Fibroblast of lung (primary cell): ENCODE data around the gene DHRS4. TPM values are rescaled to one million over a fixed set of nuclear protein-coding genes. Genes with fewer than 3 reads are reported as not detected.
"Not testable (repeated sequence)": the region's sequence is repeated elsewhere in the genome, so short reads cannot be mapped to it uniquely, and the experiment has no call there.

ENCODE experiments used
- DNase-seq, 2 donors: peaks; one replicate each; pipeline versions ENCODE4 v3.0.0 to v3.0.0-alpha.2; 2010; ENCODE audit warnings: low read depth in 2 of 2
- H2AFZ ChIP-seq: 2 replicates; pipeline ENCODE4 v1.5.1; 2012; ENCODE audit warnings: low read length, control low read depth, inconsistent platforms
- H3K27ac ChIP-seq: 2 replicates; pipeline ENCODE4 v1.5.1; 2011; ENCODE audit warnings: low read length, control low read depth; ENCODE audit not compliant: insufficient read depth
- H3K27me3 ChIP-seq: 2 replicates; pipeline ENCODE4 v1.5.1; 2011; ENCODE audit warnings: mild to moderate bottlenecking, low read length; ENCODE audit not compliant: control insufficient read depth, insufficient read depth
- H3K36me3 ChIP-seq: 2 replicates; pipeline ENCODE4 v1.5.1; 2011; ENCODE audit warnings: low read length; ENCODE audit not compliant: control insufficient read depth, insufficient read depth
- H3K4me1 ChIP-seq: 2 replicates; pipeline ENCODE4 v1.5.1; 2011; ENCODE audit warnings: low read length; ENCODE audit not compliant: control insufficient read depth, insufficient read depth; ENCODE audit errors: extremely low read depth
- H3K4me2 ChIP-seq: 2 replicates; pipeline ENCODE4 v1.5.1; 2011; ENCODE audit warnings: low read length, control low read depth; ENCODE audit not compliant: insufficient read depth; ENCODE audit errors: extremely low read depth
- H3K4me3 ChIP-seq, 4 experiments: fragments of 200-600 bp in 1 of 4; sonication (generic) in 1 of 4; replicated peaks in 1 of 4; 2 replicates each; pipeline ENCODE4 v1.5.1; 2011 to 2016; ENCODE audit warnings: low read length in 4 of 4, low read depth in 3 of 4, mild to moderate bottlenecking in 3 of 4, control low read depth in 2 of 4, inconsistent platforms in 1 of 4, mixed read lengths in 1 of 4; ENCODE audit not compliant: insufficient read depth in 1 of 4; ENCODE audit errors: control extremely low read depth in 1 of 4
- H3K79me2 ChIP-seq: 2 replicates; pipeline ENCODE4 v1.5.1; 2012; ENCODE audit warnings: mild to moderate bottlenecking, low read length, inconsistent platforms; ENCODE audit not compliant: control insufficient read depth, insufficient read depth
- H3K9ac ChIP-seq: 2 replicates; pipeline ENCODE4 v1.5.1; 2011; ENCODE audit warnings: mild to moderate bottlenecking, low read length, control low read depth; ENCODE audit not compliant: insufficient read depth
- H3K9me3 ChIP-seq: 2 replicates; pipeline ENCODE4 v1.5.1; 2012; ENCODE audit warnings: low read depth, low read length; ENCODE audit not compliant: control insufficient read depth, insufficient read depth
- H4K20me1 ChIP-seq: 2 replicates; pipeline ENCODE4 v1.5.1; 2011; ENCODE audit warnings: low read length; ENCODE audit not compliant: control insufficient read depth, insufficient read depth; ENCODE audit errors: extremely low read depth
- EZH2 ChIP-seq: IDR thresholded peaks from 2 replicates; pipeline ENCODE4 v1.5.1; 2012; ENCODE audit warnings: low read length, control low read depth, mild to moderate bottlenecking; ENCODE audit errors: missing control alignments
- polyA plus RNA-seq, 2 donors: library from polyadenylated mRNA; depleted of rRNA in 1 of 2; stranded (reverse) in 1 of 2; unstranded in 1 of 2; fragments of >200 nt; gene quantifications; 2 replicates each; pipeline ENCODE4 v1.2.1, GENCODE V29; 2011 to 2012; ENCODE audit warnings: missing spikeins in 1 of 2
- total RNA-seq: library from RNA; depleted of rRNA; stranded (reverse); fragments of >200 nt; gene quantifications from 2 replicates; pipeline ENCODE4 v1.2.1, GENCODE V29; 2014
- TF ChIP-seq, protein P1 (sequence below), 2 donors: IDR thresholded peaks in 1 of 2; conservative IDR thresholded peaks in 1 of 2; 1 replicate in 1 of 2; 2 replicates in 1 of 2; pipeline ENCODE4 v1.5.1; 2011 to 2012; ENCODE audit warnings: low read length in 2 of 2, control low read depth in 1 of 2, inconsistent platforms in 1 of 2, low read depth in 1 of 2, mild to moderate bottlenecking in 1 of 2

Gene DHRS4
- total and polyA plus RNA-seq, 2 donors (not counting 1 experiment from before 2014, with no cell fraction given) = 30.5 to 54.7 TPM

DNA sequence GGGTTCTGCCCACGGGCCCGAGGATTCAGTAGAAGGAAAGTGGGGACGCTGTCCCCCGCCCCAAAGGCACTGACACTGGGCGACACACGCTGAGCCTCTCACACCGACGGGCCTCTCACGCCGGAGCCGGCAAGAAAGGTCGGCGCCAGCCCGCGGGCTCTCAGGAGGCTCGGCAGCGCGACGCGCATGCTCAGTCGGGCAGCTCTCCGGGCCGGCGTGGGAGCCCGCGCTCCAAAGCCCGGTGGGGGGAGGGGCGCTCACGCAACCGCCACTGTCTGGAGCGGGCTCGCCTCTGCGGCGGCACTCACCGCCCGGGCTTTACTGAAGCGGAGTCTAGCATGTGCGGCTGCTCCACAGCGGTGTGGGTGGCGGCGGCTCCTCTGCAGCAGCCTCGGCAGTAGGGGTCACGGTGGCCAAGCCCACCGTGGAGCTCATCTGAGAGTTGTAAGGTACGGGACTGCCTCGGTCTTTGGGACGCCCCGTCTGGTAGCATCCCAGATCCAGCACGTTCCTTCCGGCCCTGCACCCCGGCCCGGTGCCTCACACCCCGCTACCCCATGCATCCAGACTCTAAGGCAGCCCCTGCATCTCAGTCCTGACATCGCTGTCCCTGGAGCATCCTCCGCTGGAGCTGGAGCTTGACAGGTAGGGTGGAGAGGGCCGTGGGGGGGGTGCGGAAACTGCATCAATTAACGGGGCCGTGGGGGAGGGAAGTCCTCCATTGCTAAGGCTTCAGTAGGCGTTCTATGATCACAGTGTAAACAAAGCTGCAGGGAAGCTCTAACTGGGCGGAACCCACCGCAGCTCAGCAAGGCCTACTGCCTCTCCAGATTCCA, 53.5 kb downstream of the DHRS4 start:
- H3K27me3 ChIP-seq = not testable (repeated sequence)
- peak overlapping the region; percentile 64 for H2AFZ ChIP-seq

DNA sequence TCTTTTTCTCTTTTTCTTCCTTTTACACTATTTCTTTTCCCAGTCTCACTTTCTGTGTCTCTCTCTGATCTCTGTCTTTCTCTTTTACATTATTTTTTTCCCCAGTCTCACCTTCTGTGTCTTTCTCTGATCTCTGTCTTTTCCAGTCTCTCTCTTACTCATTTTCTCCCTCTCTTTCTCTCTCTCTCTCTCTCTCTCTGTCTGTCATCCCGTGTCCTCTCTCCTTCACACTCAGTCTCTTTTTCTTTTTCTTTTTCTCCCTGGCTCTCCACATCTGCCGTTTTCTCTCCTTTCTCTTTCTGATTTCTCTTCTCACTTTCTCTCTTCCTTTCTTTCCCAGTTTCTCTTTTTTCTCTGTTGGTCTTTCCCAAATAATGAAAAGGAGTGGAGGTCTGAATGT, 57.5 kb downstream of the DHRS4 start:
- Histone ChIP-seq H3K4me1 (no peaks in the 10 kb centered on the region), H3K4me3 (no peak overlapping the region), H3K27me3 (no peaks in the 10 kb centered on the region), H3K27ac (no peak overlapping the region), H4K20me1 (no peaks in the 10 kb centered on the region), H2AFZ (no peak overlapping the region), H3K79me2 (no peaks in the 10 kb centered on the region), H3K4me2 (no peak overlapping the region), H3K9ac (no peak overlapping the region), H3K9me3 (no peaks in the 10 kb centered on the region), H3K36me3 (no peaks in the 10 kb centered on the region)
- TF ChIP-seq EZH2 = no peak
- TF ChIP-seq, protein P1, sequence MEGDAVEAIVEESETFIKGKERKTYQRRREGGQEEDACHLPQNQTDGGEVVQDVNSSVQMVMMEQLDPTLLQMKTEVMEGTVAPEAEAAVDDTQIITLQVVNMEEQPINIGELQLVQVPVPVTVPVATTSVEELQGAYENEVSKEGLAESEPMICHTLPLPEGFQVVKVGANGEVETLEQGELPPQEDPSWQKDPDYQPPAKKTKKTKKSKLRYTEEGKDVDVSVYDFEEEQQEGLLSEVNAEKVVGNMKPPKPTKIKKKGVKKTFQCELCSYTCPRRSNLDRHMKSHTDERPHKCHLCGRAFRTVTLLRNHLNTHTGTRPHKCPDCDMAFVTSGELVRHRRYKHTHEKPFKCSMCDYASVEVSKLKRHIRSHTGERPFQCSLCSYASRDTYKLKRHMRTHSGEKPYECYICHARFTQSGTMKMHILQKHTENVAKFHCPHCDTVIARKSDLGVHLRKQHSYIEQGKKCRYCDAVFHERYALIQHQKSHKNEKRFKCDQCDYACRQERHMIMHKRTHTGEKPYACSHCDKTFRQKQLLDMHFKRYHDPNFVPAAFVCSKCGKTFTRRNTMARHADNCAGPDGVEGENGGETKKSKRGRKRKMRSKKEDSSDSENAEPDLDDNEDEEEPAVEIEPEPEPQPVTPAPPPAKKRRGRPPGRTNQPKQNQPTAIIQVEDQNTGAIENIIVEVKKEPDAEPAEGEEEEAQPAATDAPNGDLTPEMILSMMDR (conservative IDR thresholded peaks at IDR 0.05 in 1 of 2, IDR thresholded peaks at IDR 0.05 in 1 of 2; ENCODE audit: low read depth in 1 of 2, low read length in 2 of 2) = no peak
- DNase-seq = no peak

More for the DNA sequence above, 53.5 kb downstream of the DHRS4 start:
- peak in 1 of 2 donors; percentile 15 for DNase-seq
- H3K79me2 ChIP-seq, H3K9ac ChIP-seq, H3K36me3 ChIP-seq, H3K27ac ChIP-seq, H3K4me1 ChIP-seq, H4K20me1 ChIP-seq, H3K9me3 ChIP-seq: not testable (repeated sequence)
- H3K4me2 ChIP-seq = peak overlapping the region; percentile 51
- H3K4me3 ChIP-seq = peak overlapping the region in 3 of 4 experiments; percentile 17 to 51 (median 23)

DNA sequence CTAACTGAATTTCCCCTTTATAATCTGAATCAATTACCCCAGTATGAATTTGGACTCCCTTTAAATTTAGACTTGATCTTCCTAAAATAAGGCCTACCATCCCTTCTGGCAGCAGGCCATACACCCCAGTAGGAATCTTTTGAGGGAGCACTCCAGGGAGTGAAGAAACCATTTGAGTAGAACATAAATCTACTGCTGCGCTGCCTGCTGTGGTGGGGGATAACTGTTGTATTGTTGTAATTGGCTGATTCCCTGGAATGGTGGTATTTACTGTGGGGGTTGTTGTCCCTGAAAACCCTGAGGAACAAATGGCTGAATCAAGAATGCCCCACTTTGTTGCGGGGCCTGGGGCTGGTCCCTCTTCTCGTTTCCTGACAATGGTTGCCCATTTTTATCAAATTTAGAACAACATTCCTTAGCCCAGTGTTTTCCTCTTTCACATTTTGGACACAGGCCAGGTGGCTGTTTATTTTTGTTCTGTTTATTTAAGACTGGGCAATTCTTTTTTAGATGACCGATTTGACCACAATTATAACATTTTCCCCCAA, 59.2 kb downstream of the DHRS4 start:
- H3K79me2 ChIP-seq, H2AFZ ChIP-seq, H3K27me3 ChIP-seq, H3K36me3 ChIP-seq, H4K20me1 ChIP-seq, H3K4me1 ChIP-seq, H3K27ac ChIP-seq, H3K9me3 ChIP-seq, H3K9ac ChIP-seq, H3K4me2 ChIP-seq, H3K4me3 ChIP-seq: not testable (repeated sequence)
- DNase-seq = peak in 1 of 2 donors; percentile 12
